ENCODE results near the gene ILDR2.

- TF ChIP-seq, protein P1, sequence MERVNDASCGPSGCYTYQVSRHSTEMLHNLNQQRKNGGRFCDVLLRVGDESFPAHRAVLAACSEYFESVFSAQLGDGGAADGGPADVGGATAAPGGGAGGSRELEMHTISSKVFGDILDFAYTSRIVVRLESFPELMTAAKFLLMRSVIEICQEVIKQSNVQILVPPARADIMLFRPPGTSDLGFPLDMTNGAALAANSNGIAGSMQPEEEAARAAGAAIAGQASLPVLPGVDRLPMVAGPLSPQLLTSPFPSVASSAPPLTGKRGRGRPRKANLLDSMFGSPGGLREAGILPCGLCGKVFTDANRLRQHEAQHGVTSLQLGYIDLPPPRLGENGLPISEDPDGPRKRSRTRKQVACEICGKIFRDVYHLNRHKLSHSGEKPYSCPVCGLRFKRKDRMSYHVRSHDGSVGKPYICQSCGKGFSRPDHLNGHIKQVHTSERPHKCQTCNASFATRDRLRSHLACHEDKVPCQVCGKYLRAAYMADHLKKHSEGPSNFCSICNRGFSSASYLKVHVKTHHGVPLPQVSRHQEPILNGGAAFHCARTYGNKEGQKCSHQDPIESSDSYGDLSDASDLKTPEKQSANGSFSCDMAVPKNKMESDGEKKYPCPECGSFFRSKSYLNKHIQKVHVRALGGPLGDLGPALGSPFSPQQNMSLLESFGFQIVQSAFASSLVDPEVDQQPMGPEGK (CRISPR knock-in tag; IDR thresholded peaks at IDR 0.05; ENCODE audit: borderline replicate concordance): no peak
- TF ChIP-seq ARNTL (CRISPR knock-in tag; IDR thresholded peaks at IDR 0.05; ENCODE audit: borderline replicate concordance, low read depth) (no peak), GLIS3 (CRISPR knock-in tag; IDR thresholded peaks at IDR 0.05) (no peak), ZFP3 (CRISPR knock-in tag; IDR thresholded peaks at IDR 0.05) (no peak), OSR1 (CRISPR knock-in tag; IDR thresholded peaks at IDR 0.05) (no peak), ISL1 (CRISPR knock-in tag; IDR thresholded peaks at IDR 0.05) (no peak), ZFP30 (CRISPR knock-in tag; IDR thresholded peaks at IDR 0.05) (no peak), CSDC2 (CRISPR knock-in tag; IDR thresholded peaks at IDR 0.05) (no peak), CREB5 (CRISPR knock-in tag; IDR thresholded peaks at IDR 0.05; ENCODE audit: low read depth) (no peak), ESRRG (CRISPR knock-in tag; IDR thresholded peaks at IDR 0.05) (no peak), PPARA (CRISPR knock-in tag; IDR thresholded peaks at IDR 0.05; ENCODE audit: borderline replicate concordance) (no peak)
- TF ChIP-seq, protein P2, sequence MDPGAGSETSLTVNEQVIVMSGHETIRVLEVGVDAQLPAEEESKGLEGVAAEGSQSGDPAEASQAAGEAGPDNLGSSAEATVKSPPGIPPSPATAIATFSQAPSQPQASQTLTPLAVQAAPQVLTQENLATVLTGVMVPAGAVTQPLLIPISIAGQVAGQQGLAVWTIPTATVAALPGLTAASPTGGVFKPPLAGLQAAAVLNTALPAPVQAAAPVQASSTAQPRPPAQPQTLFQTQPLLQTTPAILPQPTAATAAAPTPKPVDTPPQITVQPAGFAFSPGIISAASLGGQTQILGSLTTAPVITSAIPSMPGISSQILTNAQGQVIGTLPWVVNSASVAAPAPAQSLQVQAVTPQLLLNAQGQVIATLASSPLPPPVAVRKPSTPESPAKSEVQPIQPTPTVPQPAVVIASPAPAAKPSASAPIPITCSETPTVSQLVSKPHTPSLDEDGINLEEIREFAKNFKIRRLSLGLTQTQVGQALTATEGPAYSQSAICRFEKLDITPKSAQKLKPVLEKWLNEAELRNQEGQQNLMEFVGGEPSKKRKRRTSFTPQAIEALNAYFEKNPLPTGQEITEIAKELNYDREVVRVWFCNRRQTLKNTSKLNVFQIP (CRISPR knock-in tag; IDR thresholded peaks at IDR 0.05; ENCODE audit: borderline replicate concordance, low read depth): no peak
Observed at GRCh38 chr1:166971252-166971651, 4.1 kb downstream of the ILDR2 start.
